ENCODE data around the gene HSF2BP. TPM values are rescaled to one million over a fixed set of nuclear protein-coding genes. Genes with fewer than 3 reads are reported as not detected.
A peak's percentile ranks its signal among the peaks of the same experiment; 100 is the strongest.

HSF2BP gene
- total RNA-seq, 1 experiment from 2014 or later: 1.5 TPM

DNA sequence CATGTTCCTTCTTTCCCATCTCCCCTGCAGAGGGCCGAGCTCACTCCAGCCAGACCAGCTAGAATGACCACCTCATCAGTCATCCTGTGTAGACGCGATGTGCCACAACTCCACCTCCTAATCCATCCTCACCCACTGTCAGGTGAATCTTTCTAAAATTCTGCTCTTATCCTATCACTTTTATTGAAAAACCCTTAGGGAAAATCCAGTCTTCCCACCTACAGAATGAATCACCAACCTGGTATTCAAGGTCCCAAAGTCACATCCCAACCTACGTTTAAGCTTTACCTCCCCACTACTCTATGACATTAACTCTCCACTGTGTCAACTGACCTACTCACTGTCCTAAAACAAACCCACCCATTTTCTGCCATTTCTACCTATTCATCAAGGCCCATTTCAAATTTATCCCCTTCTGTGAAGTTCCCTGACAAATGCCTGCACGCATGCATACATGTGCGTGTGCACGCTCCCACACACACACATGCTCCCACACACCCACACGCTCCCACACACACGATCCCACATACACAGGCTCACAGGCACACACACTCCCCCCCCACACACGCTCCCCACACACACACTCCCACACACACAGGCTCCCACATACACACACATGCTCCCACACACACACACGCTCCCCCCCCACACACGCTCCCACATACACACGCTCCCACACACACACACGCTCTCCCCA is 27.7 kb downstream of the HSF2BP start:
- no peak overlapping the region for H4K5ac ChIP-seq (ENCODE audit: insufficient read length, low read depth, low read length)
- no peak overlapping the region for H3K18ac ChIP-seq (ENCODE audit: insufficient read length, low read depth, low read length)
- H3K9me3 Mint-ChIP-seq: peaks cover 0 to 12% of the 10 kb centered on the region in 2 experiments; a peak in 4 of 5 replicates
- no peak overlapping the region for H3K4me2 ChIP-seq (ENCODE audit: insufficient read depth, insufficient read length, low read length)
- H2BK120ac ChIP-seq (ENCODE audit: low read depth, low read length, poor library complexity, severe bottlenecking): no peak overlapping the region
- no peaks in the 10 kb centered on the region for H3K4me1 Mint-ChIP-seq
- no peaks in the 10 kb centered on the region for H3K79me1 ChIP-seq (ENCODE audit: insufficient read depth, low read depth, low read length, poor library complexity, severe bottlenecking)
- H3T11ph ChIP-seq (ENCODE audit: low read length): no peak overlapping the region
- no peaks in the 10 kb centered on the region for H3K23me2 ChIP-seq (ENCODE audit: insufficient read length, low read depth, low read length, poor library complexity, severe bottlenecking)
- H2BK5ac ChIP-seq (ENCODE audit: insufficient read length, low read length): no peak overlapping the region
- H3K9ac ChIP-seq (ENCODE audit: extremely low read depth, insufficient read length, low read length): no peak overlapping the region
- no peak overlapping the region for H4K91ac ChIP-seq (ENCODE audit: insufficient read length, low read depth, low read length)
- TF ChIP-seq, protein P1, sequence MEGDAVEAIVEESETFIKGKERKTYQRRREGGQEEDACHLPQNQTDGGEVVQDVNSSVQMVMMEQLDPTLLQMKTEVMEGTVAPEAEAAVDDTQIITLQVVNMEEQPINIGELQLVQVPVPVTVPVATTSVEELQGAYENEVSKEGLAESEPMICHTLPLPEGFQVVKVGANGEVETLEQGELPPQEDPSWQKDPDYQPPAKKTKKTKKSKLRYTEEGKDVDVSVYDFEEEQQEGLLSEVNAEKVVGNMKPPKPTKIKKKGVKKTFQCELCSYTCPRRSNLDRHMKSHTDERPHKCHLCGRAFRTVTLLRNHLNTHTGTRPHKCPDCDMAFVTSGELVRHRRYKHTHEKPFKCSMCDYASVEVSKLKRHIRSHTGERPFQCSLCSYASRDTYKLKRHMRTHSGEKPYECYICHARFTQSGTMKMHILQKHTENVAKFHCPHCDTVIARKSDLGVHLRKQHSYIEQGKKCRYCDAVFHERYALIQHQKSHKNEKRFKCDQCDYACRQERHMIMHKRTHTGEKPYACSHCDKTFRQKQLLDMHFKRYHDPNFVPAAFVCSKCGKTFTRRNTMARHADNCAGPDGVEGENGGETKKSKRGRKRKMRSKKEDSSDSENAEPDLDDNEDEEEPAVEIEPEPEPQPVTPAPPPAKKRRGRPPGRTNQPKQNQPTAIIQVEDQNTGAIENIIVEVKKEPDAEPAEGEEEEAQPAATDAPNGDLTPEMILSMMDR (conservative IDR thresholded peaks at IDR 0.05): no peak
- H3K4ac ChIP-seq (ENCODE audit: low read depth, low read length): no peak overlapping the region
- 0 out of 7 replicates have a peak overlapping the region, but pooled peaks of 1 of the 3 experiments have one; percentile 0 for H3K27ac Mint-ChIP-seq
- 100% methylated on average over 4 of the region's 14 CpGs for WGBS (ENCODE audit: extremely low coverage, insufficient read length, low lambda C conversion rate)
- no peaks in the 10 kb centered on the region for H3K27me3 ChIP-seq (ENCODE audit: insufficient read depth, low read length)
- no peak overlapping the region for H3K23ac ChIP-seq (ENCODE audit: insufficient read length, low read depth, low read length)
- no peak overlapping the region for H3K14ac ChIP-seq (ENCODE audit: insufficient read depth, low read length)
- no peak overlapping the region for H3K27ac ChIP-seq (ENCODE audit: insufficient read length, low read depth, low read length)
- no peaks in the 10 kb centered on the region for H3K79me2 ChIP-seq (ENCODE audit: insufficient read depth, low read length)
- no peak overlapping the region for H2BK15ac ChIP-seq (ENCODE audit: low read depth, low read length)
- no peaks in the 10 kb centered on the region for H3K9me3 ChIP-seq (ENCODE audit: control insufficient read depth, low read depth, low read length)
- H2BK12ac ChIP-seq (ENCODE audit: insufficient read length, low read depth, low read length): no peak overlapping the region
- H3K4me1 ChIP-seq (ENCODE audit: insufficient read depth, low read length): no peaks in the 10 kb centered on the region
- no peaks in the 10 kb centered on the region for H4K20me1 ChIP-seq (ENCODE audit: control insufficient read depth, insufficient read depth, insufficient read length)
- no peak for DNase-seq
- no peak overlapping the region for H2AFZ ChIP-seq (ENCODE audit: low read length)
- no peak overlapping the region for H3K4me3 Mint-ChIP-seq
- H2AK5ac ChIP-seq (ENCODE audit: insufficient read length, low read length): no peak overlapping the region
- no peak overlapping the region for H4K8ac ChIP-seq (replicated peaks; ENCODE audit: insufficient read length, low read depth, low read length)
- no peak overlapping the region for H2BK20ac ChIP-seq (ENCODE audit: low read depth, low read length, poor library complexity, severe bottlenecking)
- H3K56ac ChIP-seq (ENCODE audit: insufficient read length, low read depth, low read length): no peak overlapping the region
- H3K27me3 Mint-ChIP-seq (ENCODE audit: low read depth): peaks cover 2% of the 10 kb centered on the region; the same call in 1 of the 2 replicates
- H3K36me3 Mint-ChIP-seq (ENCODE audit: insufficient read depth in 1 of 3, low read depth in 3 of 3): peaks cover 6 to 11% (median 6%) of the 10 kb centered on the region in 3 experiments; a peak in 5 of 7 replicates
